ENCODE results near the gene MAP4K2.

DNA sequence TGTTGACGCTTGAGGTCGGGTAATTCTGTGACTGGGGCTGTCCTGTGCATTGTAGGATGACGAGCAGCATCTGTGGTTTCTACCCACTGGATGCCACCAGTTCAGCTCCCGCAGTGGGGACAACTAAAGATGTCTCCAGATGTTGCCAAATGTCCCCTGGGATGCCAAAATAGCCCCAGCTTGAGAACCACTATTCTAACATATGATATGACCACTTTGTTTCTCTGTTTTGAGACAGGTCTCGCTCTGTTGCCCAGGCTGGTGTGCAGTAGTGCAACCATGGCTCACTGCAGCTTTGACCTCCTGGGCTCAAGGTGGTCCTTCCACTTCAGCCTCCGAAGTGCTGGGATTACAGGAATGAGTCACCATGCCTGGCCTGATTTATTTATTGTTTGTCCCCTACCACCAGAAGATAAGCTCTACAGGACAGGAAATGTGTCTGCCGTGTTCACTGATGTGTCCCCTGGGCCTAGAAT is 11.7 kb upstream of the MAP4K2 start:
- TF ChIP-seq, protein P1, sequence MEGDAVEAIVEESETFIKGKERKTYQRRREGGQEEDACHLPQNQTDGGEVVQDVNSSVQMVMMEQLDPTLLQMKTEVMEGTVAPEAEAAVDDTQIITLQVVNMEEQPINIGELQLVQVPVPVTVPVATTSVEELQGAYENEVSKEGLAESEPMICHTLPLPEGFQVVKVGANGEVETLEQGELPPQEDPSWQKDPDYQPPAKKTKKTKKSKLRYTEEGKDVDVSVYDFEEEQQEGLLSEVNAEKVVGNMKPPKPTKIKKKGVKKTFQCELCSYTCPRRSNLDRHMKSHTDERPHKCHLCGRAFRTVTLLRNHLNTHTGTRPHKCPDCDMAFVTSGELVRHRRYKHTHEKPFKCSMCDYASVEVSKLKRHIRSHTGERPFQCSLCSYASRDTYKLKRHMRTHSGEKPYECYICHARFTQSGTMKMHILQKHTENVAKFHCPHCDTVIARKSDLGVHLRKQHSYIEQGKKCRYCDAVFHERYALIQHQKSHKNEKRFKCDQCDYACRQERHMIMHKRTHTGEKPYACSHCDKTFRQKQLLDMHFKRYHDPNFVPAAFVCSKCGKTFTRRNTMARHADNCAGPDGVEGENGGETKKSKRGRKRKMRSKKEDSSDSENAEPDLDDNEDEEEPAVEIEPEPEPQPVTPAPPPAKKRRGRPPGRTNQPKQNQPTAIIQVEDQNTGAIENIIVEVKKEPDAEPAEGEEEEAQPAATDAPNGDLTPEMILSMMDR (IDR thresholded peaks at IDR 0.05; ENCODE audit: borderline replicate concordance, extremely low read depth, low read length, poor library complexity, severe bottlenecking) = no peak
- TF ChIP-seq EZH2 (IDR thresholded peaks at IDR 0.05; ENCODE audit: borderline replicate concordance, low read depth, low read length, severe bottlenecking) = no peak
